GM18526 (cell line): ENCODE results near the gene PDIA2.

Source experiments
- POLR2A ChIP-seq: IDR thresholded peaks from 3 replicates; pipeline ENCODE4 v1.6.1; 2011; ENCODE audit not compliant: insufficient read length; ENCODE audit errors: extremely low read depth

The PDIA2 gene

GRCh38 chr16:285146-286055 is 2.4 kb downstream of the PDIA2 start:
- no peak for TF ChIP-seq POLR2A

GRCh38 chr16:286491-287297 is 3.7 kb downstream of the PDIA2 start:
- no peak for TF ChIP-seq POLR2A

GRCh38 chr16:287298-287811 is 4.4 kb downstream of the PDIA2 start:
- no peak for TF ChIP-seq POLR2A

GRCh38 chr16:287981-288920 is 5.3 kb downstream of the PDIA2 start:
- TF ChIP-seq POLR2A = no peak

GRCh38 chr16:289395-289997 is 6.5 kb downstream of the PDIA2 start:
- no peak for TF ChIP-seq POLR2A

- TF ChIP-seq POLR2A = no peak
Observed at GRCh38 chr16:290015-290680, 7.2 kb downstream of the PDIA2 start.

GRCh38 chr16:290681-291405 is 7.9 kb downstream of the PDIA2 start:
- no peak for TF ChIP-seq POLR2A

- TF ChIP-seq POLR2A = no peak
Observed at GRCh38 chr16:291539-291938, 8.6 kb downstream of the PDIA2 start.

GRCh38 chr16:293043-293775 is 10.2 kb downstream of the PDIA2 start:
- TF ChIP-seq POLR2A = no peak

GRCh38 chr16:296276-296675 is 13.3 kb downstream of the PDIA2 start:
- no peak for TF ChIP-seq POLR2A

GRCh38 chr16:296806-297510 is 14.0 kb downstream of the PDIA2 start:
- no peak for TF ChIP-seq POLR2A

- no peak for TF ChIP-seq POLR2A
Observed at GRCh38 chr16:297832-298231, 14.9 kb downstream of the PDIA2 start.
